HepG2 (cell line): ENCODE results near the gene PPP4R3A. TPM values are rescaled to one million over a fixed set of nuclear protein-coding genes. Genes with fewer than 3 reads are reported as not detected.

ENCODE experiments used
- HMG20B ChIP-seq: conservative IDR thresholded peaks from 2 replicates; pipeline ENCODE4 v1.6.1; 2016; ENCODE audit warnings: missing genetic modification reagents, missing compliant biosample characterization
- HOXA7 ChIP-seq: sonication (generic); formaldehyde crosslinking; IDR thresholded peaks from 2 replicates; pipeline ENCODE4 v1.8.1; 2022; ENCODE audit warnings: mild to moderate bottlenecking, missing genetic modification reagents, moderate library complexity
- KDM1A ChIP-seq: IDR thresholded peaks from 2 replicates; pipeline ENCODE4 v1.6.1; 2016; ENCODE audit warnings: missing compliant biosample characterization
- KLF15 ChIP-seq: sonication (generic); formaldehyde crosslinking; IDR thresholded peaks from 2 replicates; pipeline ENCODE4 v1.8.1; 2023; ENCODE audit warnings: borderline replicate concordance, mild to moderate bottlenecking, inconsistent platforms, missing genetic modification reagents, mixed read lengths
- MAFG ChIP-seq: sonication (generic); formaldehyde crosslinking; IDR thresholded peaks from 2 replicates; pipeline ENCODE4 v1.5.1; 2020; ENCODE audit warnings: mild to moderate bottlenecking, missing genetic modification reagents
- ZBTB8A ChIP-seq: sonication (generic); formaldehyde crosslinking; IDR thresholded peaks from 2 replicates; pipeline ENCODE4 v1.4.0; 2020; ENCODE audit warnings: mild to moderate bottlenecking, low read depth, missing genetic modification reagents, borderline replicate concordance
- ZFY ChIP-seq: sonication (generic); formaldehyde crosslinking; IDR thresholded peaks from 2 replicates; pipeline ENCODE4 v1.4.0; 2020; ENCODE audit warnings: missing genetic modification reagents
- ZKSCAN8 ChIP-seq: IDR thresholded peaks from 2 replicates; pipeline ENCODE4 v1.6.1; 2016; ENCODE audit warnings: borderline replicate concordance, missing genetic modification reagents, missing compliant biosample characterization
- ZNF230 ChIP-seq: sonication (generic); formaldehyde crosslinking; IDR thresholded peaks from 2 replicates; pipeline ENCODE4 v1.4.0; 2020; ENCODE audit warnings: mild to moderate bottlenecking, missing genetic modification reagents
- polyA plus RNA-seq, 8 experiments: library from polyadenylated mRNA; depleted of rRNA in 3 of 8; stranded (reverse) in 7 of 8; unstranded in 1 of 8; fragments of >200 nt; fragmentation: Illumina TruSeq in 4 of 8; extraction: Trizol in 4 of 8; gene quantifications; 2 replicates each; pipeline versions ENCODE4 v1.2.1 to v1.2.3, GENCODE V29; 2011 to 2016; ENCODE audit warnings: low read depth in 4 of 8, missing spikeins in 1 of 8, mixed read lengths in 1 of 8; ENCODE audit not compliant: insufficient read depth in 1 of 8
- total RNA-seq, 5 experiments: library from RNA; depleted of rRNA; stranded (reverse); fragments of >200 nt; fragmentation: Illumina TruSeq; extraction: Trizol; gene quantifications; 2 replicates each; pipeline ENCODE4 v1.2.3, GENCODE V29; 2016; ENCODE audit warnings: low read depth in 1 of 5
- TF ChIP-seq, protein P1 (sequence below): sonication (generic); formaldehyde crosslinking; conservative IDR thresholded peaks from 2 replicates; pipeline ENCODE4 v1.8.0; 2022; ENCODE audit warnings: low read depth, missing genetic modification reagents
- TF ChIP-seq, protein P2 (sequence below): sonication (generic); formaldehyde crosslinking; IDR thresholded peaks from 2 replicates; pipeline ENCODE4 v1.5.1; 2020; ENCODE audit warnings: mild to moderate bottlenecking, missing genetic modification reagents, moderate library complexity
- TF ChIP-seq, protein P3 (sequence below): sonication (generic); formaldehyde crosslinking; IDR thresholded peaks from 2 replicates; pipeline ENCODE4 v1.8.0; 2022; ENCODE audit warnings: missing genetic modification reagents, mild to moderate bottlenecking, moderate library complexity, borderline replicate concordance
- TF ChIP-seq, protein P4 (sequence below): sonication (generic); formaldehyde crosslinking; IDR thresholded peaks from 2 replicates; pipeline ENCODE4 v1.4.0; 2020; ENCODE audit warnings: low read depth, mild to moderate bottlenecking, missing genetic modification reagents
- TF ChIP-seq, protein P5 (sequence below): sonication (generic); formaldehyde crosslinking; IDR thresholded peaks from 2 replicates; pipeline ENCODE4 v1.4.0; 2020; ENCODE audit warnings: missing genetic modification reagents, borderline replicate concordance
- TF ChIP-seq, protein P6 (sequence below): sonication (generic); formaldehyde crosslinking; IDR thresholded peaks from 2 replicates; pipeline ENCODE4 v1.4.0; 2020; ENCODE audit warnings: low read depth, mild to moderate bottlenecking, missing genetic modification reagents
- TF ChIP-seq, protein P7 (sequence below): sonication (generic); formaldehyde crosslinking; IDR thresholded peaks from 2 replicates; pipeline ENCODE4 v1.4.0; 2020; ENCODE audit warnings: missing genetic modification reagents

Gene PPP4R3A
- total and polyA plus RNA-seq, 2 of the 13 experiments (the other 11 are each of a cell fraction or from before 2014, with no cell fraction given), result 22.5 to 57.4 TPM

DNA sequence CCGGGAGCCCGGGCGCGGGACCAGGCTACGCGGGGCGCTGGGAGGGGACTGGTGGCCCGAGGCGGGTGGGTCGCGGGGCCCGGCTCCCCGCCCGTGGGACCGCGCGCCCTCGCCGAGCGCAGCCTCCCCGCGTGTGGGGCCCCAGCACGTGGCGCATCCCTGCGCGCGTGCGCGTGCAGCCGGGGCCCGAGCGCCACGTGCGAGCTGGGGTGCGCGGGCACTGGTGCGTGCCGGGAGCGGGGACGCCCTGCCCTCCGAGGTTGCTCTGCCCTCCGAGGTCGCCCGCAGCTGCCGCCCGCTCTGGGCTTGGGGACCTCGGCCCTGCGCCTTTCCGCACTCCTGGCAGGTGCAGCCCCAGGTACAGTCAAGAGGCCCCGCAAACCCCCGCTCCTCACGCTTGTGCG lies 92.1 kb downstream of the PPP4R3A start (continued):
- TF ChIP-seq, protein P1, sequence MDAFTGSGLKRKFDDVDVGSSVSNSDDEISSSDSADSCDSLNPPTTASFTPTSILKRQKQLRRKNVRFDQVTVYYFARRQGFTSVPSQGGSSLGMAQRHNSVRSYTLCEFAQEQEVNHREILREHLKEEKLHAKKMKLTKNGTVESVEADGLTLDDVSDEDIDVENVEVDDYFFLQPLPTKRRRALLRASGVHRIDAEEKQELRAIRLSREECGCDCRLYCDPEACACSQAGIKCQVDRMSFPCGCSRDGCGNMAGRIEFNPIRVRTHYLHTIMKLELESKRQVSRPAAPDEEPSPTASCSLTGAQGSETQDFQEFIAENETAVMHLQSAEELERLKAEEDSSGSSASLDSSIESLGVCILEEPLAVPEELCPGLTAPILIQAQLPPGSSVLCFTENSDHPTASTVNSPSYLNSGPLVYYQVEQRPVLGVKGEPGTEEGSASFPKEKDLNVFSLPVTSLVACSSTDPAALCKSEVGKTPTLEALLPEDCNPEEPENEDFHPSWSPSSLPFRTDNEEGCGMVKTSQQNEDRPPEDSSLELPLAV, result peak; percentile 81; the same call in 1 of the 2 replicates
- no peak for TF ChIP-seq MAFG (CRISPR knock-in tag)
- TF ChIP-seq, protein P2, sequence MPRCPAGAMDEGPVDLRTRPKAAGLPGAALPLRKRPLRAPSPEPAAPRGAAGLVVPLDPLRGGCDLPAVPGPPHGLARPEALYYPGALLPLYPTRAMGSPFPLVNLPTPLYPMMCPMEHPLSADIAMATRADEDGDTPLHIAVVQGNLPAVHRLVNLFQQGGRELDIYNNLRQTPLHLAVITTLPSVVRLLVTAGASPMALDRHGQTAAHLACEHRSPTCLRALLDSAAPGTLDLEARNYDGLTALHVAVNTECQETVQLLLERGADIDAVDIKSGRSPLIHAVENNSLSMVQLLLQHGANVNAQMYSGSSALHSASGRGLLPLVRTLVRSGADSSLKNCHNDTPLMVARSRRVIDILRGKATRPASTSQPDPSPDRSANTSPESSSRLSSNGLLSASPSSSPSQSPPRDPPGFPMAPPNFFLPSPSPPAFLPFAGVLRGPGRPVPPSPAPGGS (CRISPR knock-in tag), result peak; percentile 79; the same call in 1 of the 2 replicates
- TF ChIP-seq ZFY, result peak; percentile 74; the same call in 1 of the 2 replicates
- TF ChIP-seq HMG20B, result no peak
- TF ChIP-seq, protein P3, sequence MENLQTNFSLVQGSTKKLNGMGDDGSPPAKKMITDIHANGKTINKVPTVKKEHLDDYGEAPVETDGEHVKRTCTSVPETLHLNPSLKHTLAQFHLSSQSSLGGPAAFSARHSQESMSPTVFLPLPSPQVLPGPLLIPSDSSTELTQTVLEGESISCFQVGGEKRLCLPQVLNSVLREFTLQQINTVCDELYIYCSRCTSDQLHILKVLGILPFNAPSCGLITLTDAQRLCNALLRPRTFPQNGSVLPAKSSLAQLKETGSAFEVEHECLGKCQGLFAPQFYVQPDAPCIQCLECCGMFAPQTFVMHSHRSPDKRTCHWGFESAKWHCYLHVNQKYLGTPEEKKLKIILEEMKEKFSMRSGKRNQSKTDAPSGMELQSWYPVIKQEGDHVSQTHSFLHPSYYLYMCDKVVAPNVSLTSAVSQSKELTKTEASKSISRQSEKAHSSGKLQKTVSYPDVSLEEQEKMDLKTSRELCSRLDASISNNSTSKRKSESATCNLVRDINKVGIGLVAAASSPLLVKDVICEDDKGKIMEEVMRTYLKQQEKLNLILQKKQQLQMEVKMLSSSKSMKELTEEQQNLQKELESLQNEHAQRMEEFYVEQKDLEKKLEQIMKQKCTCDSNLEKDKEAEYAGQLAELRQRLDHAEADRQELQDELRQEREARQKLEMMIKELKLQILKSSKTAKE (CRISPR knock-in tag), result 0 out of 2 replicates have a peak, but pooled peaks have one; percentile 41
- TF ChIP-seq, protein P4, sequence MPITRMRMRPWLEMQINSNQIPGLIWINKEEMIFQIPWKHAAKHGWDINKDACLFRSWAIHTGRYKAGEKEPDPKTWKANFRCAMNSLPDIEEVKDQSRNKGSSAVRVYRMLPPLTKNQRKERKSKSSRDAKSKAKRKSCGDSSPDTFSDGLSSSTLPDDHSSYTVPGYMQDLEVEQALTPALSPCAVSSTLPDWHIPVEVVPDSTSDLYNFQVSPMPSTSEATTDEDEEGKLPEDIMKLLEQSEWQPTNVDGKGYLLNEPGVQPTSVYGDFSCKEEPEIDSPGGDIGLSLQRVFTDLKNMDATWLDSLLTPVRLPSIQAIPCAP (CRISPR knock-in tag), result peak; percentile 91
- TF ChIP-seq HOXA7 (CRISPR knock-in tag), result no peak
- TF ChIP-seq ZNF230 (CRISPR knock-in tag), result peak; percentile 95; the same call in 1 of the 2 replicates
- TF ChIP-seq KDM1A (CRISPR knock-in tag), result no peak
- peak; percentile 64; the same call in 1 of the 2 replicates for TF ChIP-seq ZBTB8A
- TF ChIP-seq, protein P5, sequence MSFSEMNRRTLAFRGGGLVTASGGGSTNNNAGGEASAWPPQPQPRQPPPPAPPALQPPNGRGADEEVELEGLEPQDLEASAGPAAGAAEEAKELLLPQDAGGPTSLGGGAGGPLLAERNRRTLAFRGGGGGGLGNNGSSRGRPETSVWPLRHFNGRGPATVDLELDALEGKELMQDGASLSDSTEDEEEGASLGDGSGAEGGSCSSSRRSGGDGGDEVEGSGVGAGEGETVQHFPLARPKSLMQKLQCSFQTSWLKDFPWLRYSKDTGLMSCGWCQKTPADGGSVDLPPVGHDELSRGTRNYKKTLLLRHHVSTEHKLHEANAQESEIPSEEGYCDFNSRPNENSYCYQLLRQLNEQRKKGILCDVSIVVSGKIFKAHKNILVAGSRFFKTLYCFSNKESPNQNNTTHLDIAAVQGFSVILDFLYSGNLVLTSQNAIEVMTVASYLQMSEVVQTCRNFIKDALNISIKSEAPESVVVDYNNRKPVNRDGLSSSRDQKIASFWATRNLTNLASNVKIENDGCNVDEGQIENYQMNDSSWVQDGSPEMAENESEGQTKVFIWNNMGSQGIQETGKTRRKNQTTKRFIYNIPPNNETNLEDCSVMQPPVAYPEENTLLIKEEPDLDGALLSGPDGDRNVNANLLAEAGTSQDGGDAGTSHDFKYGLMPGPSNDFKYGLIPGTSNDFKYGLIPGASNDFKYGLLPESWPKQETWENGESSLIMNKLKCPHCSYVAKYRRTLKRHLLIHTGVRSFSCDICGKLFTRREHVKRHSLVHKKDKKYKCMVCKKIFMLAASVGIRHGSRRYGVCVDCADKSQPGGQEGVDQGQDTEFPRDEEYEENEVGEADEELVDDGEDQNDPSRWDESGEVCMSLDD, result peak; percentile 71; the same call in 1 of the 2 replicates
- peak; percentile 89; the same call in 1 of the 2 replicates for TF ChIP-seq KLF15 (CRISPR knock-in tag)
- TF ChIP-seq, protein P6, sequence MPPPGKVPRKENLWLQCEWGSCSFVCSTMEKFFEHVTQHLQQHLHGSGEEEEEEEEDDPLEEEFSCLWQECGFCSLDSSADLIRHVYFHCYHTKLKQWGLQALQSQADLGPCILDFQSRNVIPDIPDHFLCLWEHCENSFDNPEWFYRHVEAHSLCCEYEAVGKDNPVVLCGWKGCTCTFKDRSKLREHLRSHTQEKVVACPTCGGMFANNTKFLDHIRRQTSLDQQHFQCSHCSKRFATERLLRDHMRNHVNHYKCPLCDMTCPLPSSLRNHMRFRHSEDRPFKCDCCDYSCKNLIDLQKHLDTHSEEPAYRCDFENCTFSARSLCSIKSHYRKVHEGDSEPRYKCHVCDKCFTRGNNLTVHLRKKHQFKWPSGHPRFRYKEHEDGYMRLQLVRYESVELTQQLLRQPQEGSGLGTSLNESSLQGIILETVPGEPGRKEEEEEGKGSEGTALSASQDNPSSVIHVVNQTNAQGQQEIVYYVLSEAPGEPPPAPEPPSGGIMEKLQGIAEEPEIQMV (CRISPR knock-in tag), result peak; percentile 87; the same call in 1 of the 2 replicates
- no peak for TF ChIP-seq ZKSCAN8
- TF ChIP-seq, protein P7, sequence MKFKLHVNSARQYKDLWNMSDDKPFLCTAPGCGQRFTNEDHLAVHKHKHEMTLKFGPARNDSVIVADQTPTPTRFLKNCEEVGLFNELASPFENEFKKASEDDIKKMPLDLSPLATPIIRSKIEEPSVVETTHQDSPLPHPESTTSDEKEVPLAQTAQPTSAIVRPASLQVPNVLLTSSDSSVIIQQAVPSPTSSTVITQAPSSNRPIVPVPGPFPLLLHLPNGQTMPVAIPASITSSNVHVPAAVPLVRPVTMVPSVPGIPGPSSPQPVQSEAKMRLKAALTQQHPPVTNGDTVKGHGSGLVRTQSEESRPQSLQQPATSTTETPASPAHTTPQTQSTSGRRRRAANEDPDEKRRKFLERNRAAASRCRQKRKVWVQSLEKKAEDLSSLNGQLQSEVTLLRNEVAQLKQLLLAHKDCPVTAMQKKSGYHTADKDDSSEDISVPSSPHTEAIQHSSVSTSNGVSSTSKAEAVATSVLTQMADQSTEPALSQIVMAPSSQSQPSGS (CRISPR knock-in tag), result 0 out of 2 replicates have a peak, but pooled peaks have one; percentile 25
